ENCODE data around the gene MORN1.

DNA sequence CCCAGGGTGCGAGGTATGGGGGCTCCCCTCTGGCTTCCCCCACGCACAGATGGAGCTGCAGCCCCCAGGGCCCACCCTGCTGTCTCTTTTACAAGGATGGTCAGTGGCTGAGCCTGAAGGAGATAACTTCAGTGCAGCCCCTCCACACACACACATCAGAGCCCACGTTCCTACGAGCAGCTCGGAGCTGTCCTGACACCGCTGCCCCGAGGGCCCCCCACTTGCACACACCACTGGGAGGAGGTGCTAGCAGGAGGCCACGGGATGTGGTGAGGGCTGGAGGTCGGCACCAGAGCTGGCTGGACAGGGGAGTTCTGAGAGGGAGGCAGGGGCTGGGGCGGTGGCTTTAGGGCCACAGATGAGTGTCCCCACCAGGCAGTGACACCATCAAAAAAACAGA, 53.9 kb downstream of the MORN1 start:
- no peak for TF ChIP-seq RARB (CRISPR knock-in tag; IDR thresholded peaks at IDR 0.05)
- no peak for TF ChIP-seq ESRRG (CRISPR knock-in tag; IDR thresholded peaks at IDR 0.05)
- TF ChIP-seq, protein P1, sequence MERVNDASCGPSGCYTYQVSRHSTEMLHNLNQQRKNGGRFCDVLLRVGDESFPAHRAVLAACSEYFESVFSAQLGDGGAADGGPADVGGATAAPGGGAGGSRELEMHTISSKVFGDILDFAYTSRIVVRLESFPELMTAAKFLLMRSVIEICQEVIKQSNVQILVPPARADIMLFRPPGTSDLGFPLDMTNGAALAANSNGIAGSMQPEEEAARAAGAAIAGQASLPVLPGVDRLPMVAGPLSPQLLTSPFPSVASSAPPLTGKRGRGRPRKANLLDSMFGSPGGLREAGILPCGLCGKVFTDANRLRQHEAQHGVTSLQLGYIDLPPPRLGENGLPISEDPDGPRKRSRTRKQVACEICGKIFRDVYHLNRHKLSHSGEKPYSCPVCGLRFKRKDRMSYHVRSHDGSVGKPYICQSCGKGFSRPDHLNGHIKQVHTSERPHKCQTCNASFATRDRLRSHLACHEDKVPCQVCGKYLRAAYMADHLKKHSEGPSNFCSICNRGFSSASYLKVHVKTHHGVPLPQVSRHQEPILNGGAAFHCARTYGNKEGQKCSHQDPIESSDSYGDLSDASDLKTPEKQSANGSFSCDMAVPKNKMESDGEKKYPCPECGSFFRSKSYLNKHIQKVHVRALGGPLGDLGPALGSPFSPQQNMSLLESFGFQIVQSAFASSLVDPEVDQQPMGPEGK (CRISPR knock-in tag; IDR thresholded peaks at IDR 0.05; ENCODE audit: borderline replicate concordance), result no peak
